HCT116 (cell line): ENCODE measurements around the gene FPR2. TPM values are rescaled to one million over a fixed set of nuclear protein-coding genes. Genes with fewer than 3 reads are reported as not detected.

ENCODE experiments used
- ATAC-seq: fragments of 200-7000 bp; cut with Tn5 transposase; 2 replicates; pipeline ENCODE4 v1.9.1; 2020; ENCODE audit warnings: mild to moderate bottlenecking, moderate library complexity
- BruUV-seq: library from RNA; stranded (reverse); fragments of 400-500 nt; replicated peaks from 2 replicates; lab custom pipeline; 2021; lab: Mats Ljungman, UMichigan
- CTCF ChIA-PET: fragments of 300-600 bp; sonication (Branson Sonifier 250); formaldehyde crosslinking; loops from one replicate; lab custom pipeline; 2021; ENCODE audit warnings: antibody characterized with exemption; lab: Charles Lee
- POLR2A ChIA-PET: fragments of 300-600, 350-600 bp; sonication (Branson Sonifier 250); formaldehyde crosslinking; loops from one replicate; lab custom pipeline; 2021; ENCODE audit warnings: antibody characterized with exemption; lab: Charles Lee
- RAD21 ChIA-PET, 2 experiments: fragments of 300-600 bp; sonication (Branson Sonifier 250); formaldehyde crosslinking; loops; one replicate each; lab custom pipeline; 2023; ENCODE audit warnings: low total read pairs in 2 of 2; ENCODE audit not compliant: uncharacterized antibody in 2 of 2, unreplicated experiment in 2 of 2, low non-redundant PET in 1 of 2; lab: Charles Lee
- DNase-seq: peaks from one replicate; pipeline ENCODE4 v3.0.0-alpha.2; 2010; ENCODE audit warnings: low read depth, low spot score
- H2AFZ ChIP-seq: fragments of 200-600 bp; shearing (Covaris generic), sonication (generic); 2 replicates; pipeline ENCODE4 v1.6.1; 2017; ENCODE audit warnings: low read depth, mixed run types, mixed read lengths, antibody characterized with exemption, low read length; ENCODE audit not compliant: poor library complexity, severe bottlenecking
- H3K27ac ChIP-seq: 2 replicates; pipeline ENCODE4 v1.5.1; 2012; ENCODE audit warnings: low read depth, low read length
- H3K27me3 ChIP-seq: fragments of 200-600 bp; sonication (generic); 2 replicates; pipeline ENCODE4 v1.6.1; 2016; ENCODE audit warnings: mixed run types, low read length, mixed read lengths; ENCODE audit not compliant: insufficient read depth
- H3K36me3 ChIP-seq, 2 experiments: fragments of 200-500 bp in 1 of 2; fragments of 200-600 bp in 1 of 2; sonication (Bioruptor generic) in 1 of 2; sonication (generic) in 1 of 2; 2 replicates each; pipeline versions ENCODE4 v1.5.1 to v1.6.1; 2014 to 2016; ENCODE audit warnings: low read length in 2 of 2, inconsistent platforms in 1 of 2, mixed read lengths in 1 of 2, mixed run types in 1 of 2; ENCODE audit not compliant: insufficient read depth in 2 of 2, control insufficient read depth in 1 of 2
- H3K4me1 ChIP-seq, 2 experiments: fragments of 200-600 bp in 1 of 2; sonication (generic) in 1 of 2; 2 replicates each; pipeline versions ENCODE4 v1.5.1 to v1.6.1; 2012 to 2017; ENCODE audit warnings: low read length in 2 of 2, inconsistent platforms in 1 of 2, mild to moderate bottlenecking in 1 of 2, mixed read lengths in 1 of 2, mixed run types in 1 of 2, moderate library complexity in 1 of 2; ENCODE audit not compliant: insufficient read depth in 2 of 2, control insufficient read depth in 1 of 2
- H3K4me2 ChIP-seq: fragments of 200-600 bp; sonication (generic); 2 replicates; pipeline ENCODE4 v1.6.1; 2017; ENCODE audit warnings: mixed run types, low read length, mixed read lengths
- H3K4me3 ChIP-seq, 2 experiments: fragments of 200-600 bp in 1 of 2; sonication (generic) in 1 of 2; replicated peaks in 1 of 2; 2 replicates each; pipeline ENCODE4 v1.5.1; 2011 to 2016; ENCODE audit warnings: low read length in 2 of 2, control low read depth in 1 of 2, low read depth in 1 of 2, mild to moderate bottlenecking in 1 of 2, mixed read lengths in 1 of 2, mixed run types in 1 of 2
- H3K79me2 ChIP-seq: fragments of 200-600 bp; sonication (generic); 2 replicates; pipeline ENCODE4 v1.6.1; 2017; ENCODE audit warnings: mild to moderate bottlenecking, mixed run types, low read length, moderate library complexity, mixed read lengths; ENCODE audit not compliant: insufficient read depth
- H3K9ac ChIP-seq: fragments of 200-600 bp; sonication (generic); 2 replicates; pipeline ENCODE4 v1.6.1; 2016; ENCODE audit warnings: low read length, mixed read lengths
- H3K9me2 ChIP-seq: fragments of 200-600 bp; sonication (generic), shearing (Covaris generic); 2 replicates; pipeline ENCODE4 v1.6.1; 2017; ENCODE audit warnings: mixed run types, mild to moderate bottlenecking, moderate library complexity; ENCODE audit not compliant: insufficient read depth
- H3K9me3 ChIP-seq, 2 experiments: fragments of 200-500 bp in 1 of 2; fragments of 200-600 bp in 1 of 2; sonication (Bioruptor generic) in 1 of 2; sonication (generic) in 1 of 2; 2 replicates each; pipeline ENCODE4 v1.6.1; 2014 to 2017; ENCODE audit warnings: low read length in 2 of 2, mixed read lengths in 2 of 2, inconsistent platforms in 1 of 2, low read depth in 1 of 2, mild to moderate bottlenecking in 1 of 2, mixed run types in 1 of 2, moderate library complexity in 1 of 2; ENCODE audit not compliant: control insufficient read depth in 1 of 2, insufficient read depth in 1 of 2
- H4K20me1 ChIP-seq: fragments of 200-600 bp; sonication (generic), shearing (Covaris generic); 2 replicates; pipeline ENCODE4 v1.6.1; 2017; ENCODE audit warnings: mixed run types, mild to moderate bottlenecking, moderate library complexity; ENCODE audit not compliant: insufficient read depth
- CEBPB ChIP-seq: IDR thresholded peaks from 2 replicates; pipeline ENCODE4 v1.6.1; 2012; ENCODE audit warnings: low read depth
- EZH2phosphoT487 ChIP-seq: fragments of 200-600 bp; IDR thresholded peaks from 2 replicates; pipeline ENCODE4 v1.6.1; 2018; ENCODE audit warnings: antibody characterized with exemption, borderline replicate concordance
- POLR2A ChIP-seq: IDR thresholded peaks from 2 replicates; pipeline ENCODE4 v1.7.0; 2011; ENCODE audit warnings: borderline replicate concordance; ENCODE audit not compliant: insufficient read depth, insufficient read length; ENCODE audit errors: extremely low read depth
- POLR2AphosphoS5 ChIP-seq: IDR thresholded peaks from 2 replicates; pipeline ENCODE4 v1.6.1; 2011; ENCODE audit warnings: mild to moderate bottlenecking, low read depth, low read length, moderate library complexity
- RAD21 ChIP-seq: IDR thresholded peaks from 2 replicates; pipeline ENCODE4 v1.6.1; 2012; ENCODE audit warnings: low read depth, mild to moderate bottlenecking
- SRF ChIP-seq: IDR thresholded peaks from 2 replicates; pipeline ENCODE4 v1.6.1; 2012; ENCODE audit warnings: low read depth
- YY1 ChIP-seq: IDR thresholded peaks from 2 replicates; pipeline ENCODE4 v1.6.1; 2011; ENCODE audit warnings: low read length, low read depth, moderate library complexity, mild to moderate bottlenecking; ENCODE audit not compliant: insufficient replicate concordance; ENCODE audit errors: extremely low read depth
- intact Hi-C: fragments of 100-400 bp; cut with micrococcal nuclease; formaldehyde crosslinking; loops from 2 replicates; pipeline ENCODE4 v1.10.0; 2022
- total RNA-seq: library from RNA; stranded (reverse); gene quantifications from one replicate; pipeline ENCODE4 v1.2.1, GENCODE V29; 2021; ENCODE audit not compliant: unreplicated experiment
- TF ChIP-seq, protein P1 (sequence below): IDR thresholded peaks from 2 replicates; pipeline ENCODE4 v1.6.1; 2012
- TF ChIP-seq, protein P2 (sequence below): IDR thresholded peaks from 2 replicates; pipeline ENCODE4 v1.6.1; 2011; ENCODE audit warnings: mild to moderate bottlenecking, low read length, moderate library complexity; ENCODE audit not compliant: insufficient replicate concordance; ENCODE audit errors: extremely low read depth

FPR2 gene
- total RNA-seq, 1 experiment from 2014 or later: not detected

DNA sequence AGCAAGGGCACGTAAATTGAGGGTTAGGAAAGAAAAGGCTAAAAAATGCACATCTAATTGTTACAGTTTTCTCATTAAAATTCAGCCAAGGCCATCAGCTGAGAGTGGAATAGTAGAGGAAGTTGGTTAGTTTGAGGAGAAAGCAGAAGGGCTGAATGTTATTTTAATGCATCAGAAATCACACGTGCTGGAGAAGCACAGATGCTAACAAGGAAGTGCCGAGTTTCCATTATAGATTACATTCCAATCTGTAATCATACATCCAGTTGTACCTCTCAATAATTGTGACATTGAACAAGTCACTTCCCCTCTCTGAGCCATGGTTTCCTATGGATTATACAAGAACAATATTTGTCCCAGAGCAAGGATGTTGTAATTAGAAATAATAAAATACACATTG, 59.0 kb downstream of the FPR2 start:
- no peak overlapping the region for H3K9ac ChIP-seq
- no peaks in the 10 kb centered on the region for H3K36me3 ChIP-seq
- H4K20me1 ChIP-seq: no peaks in the 10 kb centered on the region
- no peak overlapping the region for H2AFZ ChIP-seq
- no peak overlapping the region for H3K4me3 ChIP-seq
- H3K79me2 ChIP-seq: no peaks in the 10 kb centered on the region
- POLR2A ChIA-PET: no interaction called here
- TF ChIP-seq POLR2AphosphoS5: no peak
- no peak for TF ChIP-seq RAD21
- TF ChIP-seq YY1: no peak
- no peak for TF ChIP-seq POLR2A
- TF ChIP-seq, protein P1, sequence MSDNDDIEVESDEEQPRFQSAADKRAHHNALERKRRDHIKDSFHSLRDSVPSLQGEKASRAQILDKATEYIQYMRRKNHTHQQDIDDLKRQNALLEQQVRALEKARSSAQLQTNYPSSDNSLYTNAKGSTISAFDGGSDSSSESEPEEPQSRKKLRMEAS: no peak
- TF ChIP-seq EZH2phosphoT487: no peak
- no peak for TF ChIP-seq SRF
- TF ChIP-seq, protein P2, sequence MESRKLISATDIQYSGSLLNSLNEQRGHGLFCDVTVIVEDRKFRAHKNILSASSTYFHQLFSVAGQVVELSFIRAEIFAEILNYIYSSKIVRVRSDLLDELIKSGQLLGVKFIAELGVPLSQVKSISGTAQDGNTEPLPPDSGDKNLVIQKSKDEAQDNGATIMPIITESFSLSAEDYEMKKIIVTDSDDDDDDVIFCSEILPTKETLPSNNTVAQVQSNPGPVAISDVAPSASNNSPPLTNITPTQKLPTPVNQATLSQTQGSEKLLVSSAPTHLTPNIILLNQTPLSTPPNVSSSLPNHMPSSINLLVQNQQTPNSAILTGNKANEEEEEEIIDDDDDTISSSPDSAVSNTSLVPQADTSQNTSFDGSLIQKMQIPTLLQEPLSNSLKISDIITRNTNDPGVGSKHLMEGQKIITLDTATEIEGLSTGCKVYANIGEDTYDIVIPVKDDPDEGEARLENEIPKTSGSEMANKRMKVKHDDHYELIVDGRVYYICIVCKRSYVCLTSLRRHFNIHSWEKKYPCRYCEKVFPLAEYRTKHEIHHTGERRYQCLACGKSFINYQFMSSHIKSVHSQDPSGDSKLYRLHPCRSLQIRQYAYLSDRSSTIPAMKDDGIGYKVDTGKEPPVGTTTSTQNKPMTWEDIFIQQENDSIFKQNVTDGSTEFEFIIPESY: no peak
- TF ChIP-seq CEBPB: no peak
- peaks cover 0 to 11% of the 10 kb centered on the region in 2 experiments; a peak in 2 of 4 replicates for H3K9me3 ChIP-seq
- H3K4me2 ChIP-seq: no peak overlapping the region
- intact Hi-C loops: no loop called here
- no peak for ATAC-seq
- CTCF ChIA-PET: no interaction called here
- H3K9me2 ChIP-seq: no peaks in the 10 kb centered on the region
- no peak for DNase-seq
- BruUV-seq: no TSS peak
- RAD21 ChIA-PET: no interaction called here
- no peak overlapping the region for H3K27ac ChIP-seq
- H3K27me3 ChIP-seq: no peaks in the 10 kb centered on the region
- no peaks in the 10 kb centered on the region for H3K4me1 ChIP-seq

Other genes starting within 250 kb of the FPR2 start
- not detected for gene SIGLEC6, start 229.5 kb upstream of the FPR2 start, total RNA-seq
- gene ZNF175, start 189.9 kb upstream of the FPR2 start, total RNA-seq: 9.3 TPM
- gene SIGLEC5, start 130.8 kb upstream of the FPR2 start, total RNA-seq: not detected
- gene SIGLEC14, start 114.4 kb upstream of the FPR2 start, total RNA-seq: not detected
- 13.9 TPM for gene SPACA6, start 67.8 kb upstream of the FPR2 start, total RNA-seq
- not detected for gene HAS1, start 37.2 kb upstream of the FPR2 start, total RNA-seq
- gene FPR1, start 9.3 kb upstream of the FPR2 start, total RNA-seq: not detected
- gene FPR3, start 34.0 kb downstream of the FPR2 start, total RNA-seq: not detected
- 5.8 TPM for gene ZNF577, start 126.8 kb downstream of the FPR2 start, total RNA-seq
- gene ZNF649, start 143.8 kb downstream of the FPR2 start, total RNA-seq: 7.3 TPM
- 2.2 TPM for gene ZNF613, start 166.3 kb downstream of the FPR2 start, total RNA-seq
- 2.3 TPM for gene ZNF350, start 225.7 kb downstream of the FPR2 start, total RNA-seq
- 1.6 TPM for gene ZNF615, start 247.0 kb downstream of the FPR2 start, total RNA-seq